ENCODE results near the gene REN. TPM values are rescaled to one million over a fixed set of nuclear protein-coding genes. Genes with fewer than 3 reads are reported as not detected.

Gene REN
- total and polyA plus RNA-seq, 2 experiments from 2014 or later: not detected

DNA sequence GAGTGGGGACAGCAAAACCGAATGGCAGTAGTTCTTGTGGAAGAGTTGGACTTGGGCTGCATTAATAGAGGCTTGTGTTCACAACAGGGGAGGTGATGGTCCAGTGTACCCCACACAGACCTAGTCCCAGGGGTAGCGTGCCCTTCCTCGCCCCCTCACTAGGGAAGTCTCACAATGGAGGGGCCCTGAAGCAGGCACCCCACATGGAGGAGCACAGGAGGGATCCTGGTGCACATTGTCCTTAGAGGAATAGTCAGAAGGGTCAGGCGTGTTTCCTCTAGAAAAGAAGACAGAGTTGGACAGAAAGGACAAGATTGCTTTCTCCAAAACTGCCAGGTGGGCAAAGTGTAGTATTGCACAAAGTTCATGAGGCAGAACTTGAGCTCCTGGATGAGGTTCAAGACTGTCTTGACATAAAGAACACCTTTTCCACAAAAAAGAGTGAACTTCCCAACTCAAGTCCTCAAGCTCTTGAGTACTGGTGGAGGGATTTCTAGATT, 37.6 kb downstream of the REN start:
- Mint-ChIP-seq H3K36me3 (ENCODE audit: low read depth) (peaks cover 48% of the 10 kb centered on the region), H3K4me3 (peak overlapping the region; percentile 8; the same call in 1 of the 3 replicates), H3K27me3 (ENCODE audit: insufficient read depth, low read depth, poor library complexity) (peaks cover 15% of the 10 kb centered on the region), H3K9me3 (no peaks in the 10 kb centered on the region), H3K27ac (no peak overlapping the region), H3K4me1 (peaks cover 49% of the 10 kb centered on the region)
- Histone ChIP-seq H3K4me3 (peak overlapping the region; percentile 57; the same call in 1 of the 2 replicates), H4K20me1 (replicated peaks; ENCODE audit: insufficient read depth) (peaks cover 20% of the 10 kb centered on the region), H3K4me2 (no peak overlapping the region), H3F3A (replicated peaks; ENCODE audit: low read depth) (0 out of 2 replicates have a peak, but pooled peaks cover 17% of the 10 kb centered on the region), H3K4me1 (ENCODE audit: insufficient read depth) (peaks cover 32% of the 10 kb centered on the region), H3K27ac (ENCODE audit: low read depth) (peak overlapping the region; percentile 39; the same call in 1 of the 2 replicates), H3K79me2 (replicated peaks; ENCODE audit: insufficient read depth) (no peaks in the 10 kb centered on the region), H3K36me3 (ENCODE audit: insufficient read depth) (peaks cover 22% of the 10 kb centered on the region), H3K9me2 (ENCODE audit: insufficient read depth) (no peaks in the 10 kb centered on the region), H3K27me3 (ENCODE audit: insufficient read depth) (no peaks in the 10 kb centered on the region), H2AFZ (no peak overlapping the region)
- DNase-seq (ENCODE audit: low spot score) (no peak), ATAC-seq (no peak)
- no peak for TF ChIP-seq REST (IDR thresholded peaks at IDR 0.05; ENCODE audit: unreplicated experiment)
- TF ChIP-seq POLR2AphosphoS5 (IDR thresholded peaks at IDR 0.05; ENCODE audit: low read depth): no peak; the same call in 1 of the 2 replicates

DNA sequence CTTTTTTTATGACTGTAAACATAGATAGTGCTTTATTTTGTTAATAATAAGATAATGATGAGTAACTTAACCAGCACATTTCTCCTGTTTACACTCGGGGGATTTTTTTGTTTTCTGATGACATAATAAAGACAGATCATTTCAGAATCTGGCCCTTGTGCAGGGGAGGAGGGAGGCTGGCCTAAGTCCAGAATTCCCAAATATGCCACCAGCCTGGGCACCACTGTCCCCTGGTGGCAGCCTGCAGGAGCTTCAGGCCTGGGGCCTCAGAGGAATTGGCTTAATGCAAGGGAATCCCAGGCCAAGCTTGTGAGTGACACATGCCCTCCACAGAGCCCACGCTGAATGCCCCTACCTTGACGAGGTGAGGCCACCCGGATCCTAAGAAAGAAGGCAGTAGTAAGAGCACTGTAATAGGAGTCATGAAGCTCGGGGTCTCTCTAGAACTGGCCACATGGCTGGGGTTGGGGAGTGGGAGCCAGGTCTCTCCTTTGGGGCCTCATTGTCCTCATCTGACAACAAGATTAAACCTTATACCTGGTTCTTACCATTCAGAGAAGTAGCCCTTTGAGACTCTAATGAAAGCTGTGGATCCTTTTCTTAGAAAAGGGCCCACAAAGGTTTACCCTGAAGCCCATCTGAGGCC, 38.4 kb downstream of the REN start:
- Histone ChIP-seq H3K4me2 (0 out of 2 replicates have a peak overlapping the region, but pooled peaks have one; percentile 38), H3K9me2 (ENCODE audit: insufficient read depth) (no peaks in the 10 kb centered on the region), H2AFZ (no peak overlapping the region), H3K27ac (ENCODE audit: low read depth) (peak overlapping the region; percentile 73; the same call in 1 of the 2 replicates), H4K20me1 (replicated peaks; ENCODE audit: insufficient read depth) (peaks cover 20% of the 10 kb centered on the region), H3K36me3 (ENCODE audit: insufficient read depth) (peaks cover 27% of the 10 kb centered on the region), H3F3A (replicated peaks; ENCODE audit: low read depth) (0 out of 2 replicates have a peak, but pooled peaks cover 24% of the 10 kb centered on the region), H3K4me1 (ENCODE audit: insufficient read depth) (peaks cover 32% of the 10 kb centered on the region), H3K79me2 (replicated peaks; ENCODE audit: insufficient read depth) (no peaks in the 10 kb centered on the region), H3K27me3 (ENCODE audit: insufficient read depth) (no peaks in the 10 kb centered on the region), H3K4me3 (no peak overlapping the region)
- Mint-ChIP-seq H3K27ac (no peak overlapping the region), H3K36me3 (ENCODE audit: low read depth) (peaks cover 54% of the 10 kb centered on the region), H3K4me3 (no peak overlapping the region; the same call in 2 of the 3 replicates), H3K4me1 (peaks cover 53% of the 10 kb centered on the region), H3K27me3 (ENCODE audit: insufficient read depth, low read depth, poor library complexity) (peaks cover 15% of the 10 kb centered on the region), H3K9me3 (no peaks in the 10 kb centered on the region)
- ATAC-seq (peak; percentile 18), DNase-seq (ENCODE audit: low spot score) (peak; percentile 82)
- TF ChIP-seq CTCF (conservative IDR thresholded peaks at IDR 0.05; ENCODE audit: low read depth in 2 of 2) (peak; percentile 88 to 95), ZNF331 (CRISPR knock-in tag; IDR thresholded peaks at IDR 0.05; ENCODE audit: low read depth) (no peak), POLR2AphosphoS5 (IDR thresholded peaks at IDR 0.05; ENCODE audit: low read depth) (no peak)
- TF ChIP-seq, protein P1, sequence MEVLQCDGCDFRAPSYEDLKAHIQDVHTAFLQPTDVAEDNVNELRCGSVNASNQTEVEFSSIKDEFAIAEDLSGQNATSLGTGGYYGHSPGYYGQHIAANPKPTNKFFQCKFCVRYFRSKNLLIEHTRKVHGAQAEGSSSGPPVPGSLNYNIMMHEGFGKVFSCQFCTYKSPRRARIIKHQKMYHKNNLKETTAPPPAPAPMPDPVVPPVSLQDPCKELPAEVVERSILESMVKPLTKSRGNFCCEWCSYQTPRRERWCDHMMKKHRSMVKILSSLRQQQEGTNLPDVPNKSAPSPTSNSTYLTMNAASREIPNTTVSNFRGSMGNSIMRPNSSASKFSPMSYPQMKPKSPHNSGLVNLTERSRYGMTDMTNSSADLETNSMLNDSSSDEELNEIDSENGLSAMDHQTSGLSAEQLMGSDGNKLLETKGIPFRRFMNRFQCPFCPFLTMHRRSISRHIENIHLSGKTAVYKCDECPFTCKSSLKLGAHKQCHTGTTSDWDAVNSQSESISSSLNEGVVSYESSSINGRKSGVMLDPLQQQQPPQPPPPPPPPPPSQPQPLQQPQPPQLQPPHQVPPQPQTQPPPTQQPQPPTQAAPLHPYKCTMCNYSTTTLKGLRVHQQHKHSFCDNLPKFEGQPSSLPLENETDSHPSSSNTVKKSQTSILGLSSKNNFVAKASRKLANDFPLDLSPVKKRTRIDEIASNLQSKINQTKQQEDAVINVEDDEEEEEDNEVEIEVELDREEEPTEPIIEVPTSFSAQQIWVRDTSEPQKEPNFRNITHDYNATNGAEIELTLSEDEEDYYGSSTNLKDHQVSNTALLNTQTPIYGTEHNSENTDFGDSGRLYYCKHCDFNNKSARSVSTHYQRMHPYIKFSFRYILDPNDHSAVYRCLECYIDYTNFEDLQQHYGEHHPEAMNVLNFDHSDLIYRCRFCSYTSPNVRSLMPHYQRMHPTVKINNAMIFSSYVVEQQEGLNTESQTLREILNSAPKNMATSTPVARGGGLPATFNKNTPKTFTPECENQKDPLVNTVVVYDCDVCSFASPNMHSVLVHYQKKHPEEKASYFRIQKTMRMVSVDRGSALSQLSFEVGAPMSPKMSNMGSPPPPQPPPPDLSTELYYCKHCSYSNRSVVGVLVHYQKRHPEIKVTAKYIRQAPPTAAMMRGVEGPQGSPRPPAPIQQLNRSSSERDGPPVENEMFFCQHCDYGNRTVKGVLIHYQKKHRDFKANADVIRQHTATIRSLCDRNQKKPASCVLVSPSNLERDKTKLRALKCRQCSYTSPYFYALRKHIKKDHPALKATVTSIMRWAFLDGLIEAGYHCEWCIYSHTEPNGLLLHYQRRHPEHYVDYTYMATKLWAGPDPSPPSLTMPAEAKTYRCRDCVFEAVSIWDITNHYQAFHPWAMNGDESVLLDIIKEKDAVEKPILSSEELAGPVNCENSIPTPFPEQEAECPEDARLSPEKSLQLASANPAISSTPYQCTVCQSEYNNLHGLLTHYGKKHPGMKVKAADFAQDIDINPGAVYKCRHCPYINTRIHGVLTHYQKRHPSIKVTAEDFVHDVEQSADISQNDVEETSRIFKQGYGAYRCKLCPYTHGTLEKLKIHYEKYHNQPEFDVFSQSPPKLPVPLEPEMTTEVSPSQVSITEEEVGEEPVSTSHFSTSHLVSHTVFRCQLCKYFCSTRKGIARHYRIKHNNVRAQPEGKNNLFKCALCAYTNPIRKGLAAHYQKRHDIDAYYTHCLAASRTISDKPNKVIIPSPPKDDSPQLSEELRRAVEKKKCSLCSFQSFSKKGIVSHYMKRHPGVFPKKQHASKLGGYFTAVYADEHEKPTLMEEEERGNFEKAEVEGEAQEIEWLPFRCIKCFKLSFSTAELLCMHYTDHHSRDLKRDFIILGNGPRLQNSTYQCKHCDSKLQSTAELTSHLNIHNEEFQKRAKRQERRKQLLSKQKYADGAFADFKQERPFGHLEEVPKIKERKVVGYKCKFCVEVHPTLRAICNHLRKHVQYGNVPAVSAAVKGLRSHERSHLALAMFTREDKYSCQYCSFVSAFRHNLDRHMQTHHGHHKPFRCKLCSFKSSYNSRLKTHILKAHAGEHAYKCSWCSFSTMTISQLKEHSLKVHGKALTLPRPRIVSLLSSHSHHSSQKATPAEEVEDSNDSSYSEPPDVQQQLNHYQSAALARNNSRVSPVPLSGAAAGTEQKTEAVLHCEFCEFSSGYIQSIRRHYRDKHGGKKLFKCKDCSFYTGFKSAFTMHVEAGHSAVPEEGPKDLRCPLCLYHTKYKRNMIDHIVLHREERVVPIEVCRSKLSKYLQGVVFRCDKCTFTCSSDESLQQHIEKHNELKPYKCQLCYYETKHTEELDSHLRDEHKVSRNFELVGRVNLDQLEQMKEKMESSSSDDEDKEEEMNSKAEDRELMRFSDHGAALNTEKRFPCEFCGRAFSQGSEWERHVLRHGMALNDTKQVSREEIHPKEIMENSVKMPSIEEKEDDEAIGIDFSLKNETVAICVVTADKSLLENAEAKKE (CRISPR knock-in tag; IDR thresholded peaks at IDR 0.05): no peak

Measured in GM23338 (cell line).